ENCODE data around the gene OSBPL9. TPM values are rescaled to one million over a fixed set of nuclear protein-coding genes. Genes with fewer than 3 reads are reported as not detected.

OSBPL9 gene
- total RNA-seq, 1 experiment from 2014 or later: 128 TPM

GRCh38 chr1:51784997-51785421, 168.1 kb downstream of the OSBPL9 start:
- no peak overlapping the region for H3K9ac ChIP-seq (ENCODE audit: low read length)
- no peaks in the 10 kb centered on the region for H3K4me1 ChIP-seq (ENCODE audit: low read length)
- H3K36me3 ChIP-seq (ENCODE audit: insufficient read depth, low read length): peaks cover 62% of the 10 kb centered on the region
- H2AFZ ChIP-seq (ENCODE audit: low read length): no peak overlapping the region
- H3K4me2 ChIP-seq (ENCODE audit: low read depth, low read length, poor library complexity, severe bottlenecking): no peak overlapping the region
- no peaks in the 10 kb centered on the region for H4K20me1 ChIP-seq (ENCODE audit: insufficient read depth, low read depth, low read length)
- H3K9me3 ChIP-seq (ENCODE audit: low read length): no peaks in the 10 kb centered on the region
- no peaks in the 10 kb centered on the region for H3K79me2 ChIP-seq (ENCODE audit: low read length)
- DNase-seq: no peak
- no peaks in the 10 kb centered on the region for H3K9me2 ChIP-seq (replicated peaks; ENCODE audit: insufficient read depth, low read length)
- H3K27me3 ChIP-seq (ENCODE audit: low read length): no peaks in the 10 kb centered on the region
- no peak overlapping the region for H3K4me3 ChIP-seq (ENCODE audit: low read length)
- no peak overlapping the region for H3K27ac ChIP-seq (ENCODE audit: low read length)

GRCh38 chr1:51788938-51789337, 172.0 kb downstream of the OSBPL9 start:
- Histone ChIP-seq H3K9ac (ENCODE audit: low read length) (no peak overlapping the region), H3K27ac (ENCODE audit: low read length) (no peak overlapping the region), H3K9me3 (ENCODE audit: low read length) (no peaks in the 10 kb centered on the region), H3K36me3 (ENCODE audit: insufficient read depth, low read length) (peaks cover 81% of the 10 kb centered on the region), H3K4me1 (ENCODE audit: low read length) (no peaks in the 10 kb centered on the region), H3K79me2 (ENCODE audit: low read length) (no peaks in the 10 kb centered on the region), H3K4me2 (ENCODE audit: low read depth, low read length, poor library complexity, severe bottlenecking) (no peak overlapping the region), H3K4me3 (ENCODE audit: low read length) (no peak overlapping the region), H4K20me1 (ENCODE audit: insufficient read depth, low read depth, low read length) (no peaks in the 10 kb centered on the region), H3K9me2 (replicated peaks; ENCODE audit: insufficient read depth, low read length) (no peaks in the 10 kb centered on the region), H2AFZ (ENCODE audit: low read length) (no peak overlapping the region), H3K27me3 (ENCODE audit: low read length) (no peaks in the 10 kb centered on the region)
- DNase-seq: no peak

- H3K4me2 ChIP-seq (ENCODE audit: low read depth, low read length, poor library complexity, severe bottlenecking): no peak overlapping the region
- no peaks in the 10 kb centered on the region for H3K9me3 ChIP-seq (ENCODE audit: low read length)
- H3K27ac ChIP-seq (ENCODE audit: low read length): no peak overlapping the region
- no peaks in the 10 kb centered on the region for H3K9me2 ChIP-seq (replicated peaks; ENCODE audit: insufficient read depth, low read length)
- DNase-seq: no peak
- peaks cover 79% of the 10 kb centered on the region for H3K36me3 ChIP-seq (ENCODE audit: insufficient read depth, low read length)
- H3K27me3 ChIP-seq (ENCODE audit: low read length): no peaks in the 10 kb centered on the region
- no peaks in the 10 kb centered on the region for H3K79me2 ChIP-seq (ENCODE audit: low read length)
- H3K4me3 ChIP-seq (ENCODE audit: low read length): no peak overlapping the region
- H4K20me1 ChIP-seq (ENCODE audit: insufficient read depth, low read depth, low read length): no peaks in the 10 kb centered on the region
- H2AFZ ChIP-seq (ENCODE audit: low read length): no peak overlapping the region
- no peaks in the 10 kb centered on the region for H3K4me1 ChIP-seq (ENCODE audit: low read length)
- no peak overlapping the region for H3K9ac ChIP-seq (ENCODE audit: low read length)
Measured at GRCh38 chr1:51789342-51789741, 172.4 kb downstream of the OSBPL9 start.

- H4K20me1 ChIP-seq (ENCODE audit: insufficient read depth, low read depth, low read length): no peaks in the 10 kb centered on the region
- H3K27me3 ChIP-seq (ENCODE audit: low read length): no peaks in the 10 kb centered on the region
- no peak overlapping the region for H3K27ac ChIP-seq (ENCODE audit: low read length)
- no peak overlapping the region for H3K4me3 ChIP-seq (ENCODE audit: low read length)
- H3K9me2 ChIP-seq (replicated peaks; ENCODE audit: insufficient read depth, low read length): no peaks in the 10 kb centered on the region
- H2AFZ ChIP-seq (ENCODE audit: low read length): no peak overlapping the region
- H3K9me3 ChIP-seq (ENCODE audit: low read length): no peaks in the 10 kb centered on the region
- DNase-seq: no peak
- H3K79me2 ChIP-seq (ENCODE audit: low read length): no peaks in the 10 kb centered on the region
- H3K36me3 ChIP-seq (ENCODE audit: insufficient read depth, low read length): peaks cover 79% of the 10 kb centered on the region
- H3K4me1 ChIP-seq (ENCODE audit: low read length): no peaks in the 10 kb centered on the region
- H3K9ac ChIP-seq (ENCODE audit: low read length): no peak overlapping the region
- H3K4me2 ChIP-seq (ENCODE audit: low read depth, low read length, poor library complexity, severe bottlenecking): no peak overlapping the region
Measured at GRCh38 chr1:51790385-51790784, 173.5 kb downstream of the OSBPL9 start.

GRCh38 chr1:51791888-51792287, 175.0 kb downstream of the OSBPL9 start:
- H3K27me3 ChIP-seq (ENCODE audit: low read length): no peaks in the 10 kb centered on the region
- H3K79me2 ChIP-seq (ENCODE audit: low read length): no peaks in the 10 kb centered on the region
- H3K9me3 ChIP-seq (ENCODE audit: low read length): no peaks in the 10 kb centered on the region
- no peak overlapping the region for H3K27ac ChIP-seq (ENCODE audit: low read length)
- no peak overlapping the region for H2AFZ ChIP-seq (ENCODE audit: low read length)
- H3K4me2 ChIP-seq (ENCODE audit: low read depth, low read length, poor library complexity, severe bottlenecking): no peak overlapping the region
- no peak for DNase-seq
- no peaks in the 10 kb centered on the region for H4K20me1 ChIP-seq (ENCODE audit: insufficient read depth, low read depth, low read length)
- peaks cover 68% of the 10 kb centered on the region for H3K36me3 ChIP-seq (ENCODE audit: insufficient read depth, low read length)
- H3K9me2 ChIP-seq (replicated peaks; ENCODE audit: insufficient read depth, low read length): no peaks in the 10 kb centered on the region
- H3K4me1 ChIP-seq (ENCODE audit: low read length): no peaks in the 10 kb centered on the region
- no peak overlapping the region for H3K9ac ChIP-seq (ENCODE audit: low read length)
- H3K4me3 ChIP-seq (ENCODE audit: low read length): no peak overlapping the region

GRCh38 chr1:51792864-51793263, 176.0 kb downstream of the OSBPL9 start:
- DNase-seq: no peak
- no peak overlapping the region for H2AFZ ChIP-seq (ENCODE audit: low read length)
- H3K27me3 ChIP-seq (ENCODE audit: low read length): no peaks in the 10 kb centered on the region
- H3K36me3 ChIP-seq (ENCODE audit: insufficient read depth, low read length): peaks cover 61% of the 10 kb centered on the region; the same call in 1 of the 2 replicates
- no peak overlapping the region for H3K4me2 ChIP-seq (ENCODE audit: low read depth, low read length, poor library complexity, severe bottlenecking)
- H3K9me3 ChIP-seq (ENCODE audit: low read length): no peaks in the 10 kb centered on the region
- H3K4me1 ChIP-seq (ENCODE audit: low read length): no peaks in the 10 kb centered on the region
- no peaks in the 10 kb centered on the region for H3K79me2 ChIP-seq (ENCODE audit: low read length)
- H3K4me3 ChIP-seq (ENCODE audit: low read length): no peak overlapping the region
- H3K27ac ChIP-seq (ENCODE audit: low read length): no peak overlapping the region
- no peak overlapping the region for H3K9ac ChIP-seq (ENCODE audit: low read length)
- no peaks in the 10 kb centered on the region for H4K20me1 ChIP-seq (ENCODE audit: insufficient read depth, low read depth, low read length)
- no peaks in the 10 kb centered on the region for H3K9me2 ChIP-seq (replicated peaks; ENCODE audit: insufficient read depth, low read length)

GRCh38 chr1:51794260-51794659, 177.4 kb downstream of the OSBPL9 start:
- Histone ChIP-seq H2AFZ (ENCODE audit: low read length) (no peak overlapping the region), H3K27me3 (ENCODE audit: low read length) (no peaks in the 10 kb centered on the region), H3K4me1 (ENCODE audit: low read length) (peaks cover 7% of the 10 kb centered on the region), H3K27ac (ENCODE audit: low read length) (no peak overlapping the region), H3K79me2 (ENCODE audit: low read length) (no peaks in the 10 kb centered on the region), H3K36me3 (ENCODE audit: insufficient read depth, low read length) (peaks cover 57% of the 10 kb centered on the region; the same call in 1 of the 2 replicates), H3K9me2 (replicated peaks; ENCODE audit: insufficient read depth, low read length) (no peaks in the 10 kb centered on the region), H3K9ac (ENCODE audit: low read length) (no peak overlapping the region), H3K9me3 (ENCODE audit: low read length) (no peaks in the 10 kb centered on the region), H3K4me3 (ENCODE audit: low read length) (no peak overlapping the region), H4K20me1 (ENCODE audit: insufficient read depth, low read depth, low read length) (no peaks in the 10 kb centered on the region), H3K4me2 (ENCODE audit: low read depth, low read length, poor library complexity, severe bottlenecking) (no peak overlapping the region)
- no peak for DNase-seq

GRCh38 chr1:51794868-51795267, 178.0 kb downstream of the OSBPL9 start:
- no peak overlapping the region for H3K9ac ChIP-seq (ENCODE audit: low read length)
- H3K4me2 ChIP-seq (ENCODE audit: low read depth, low read length, poor library complexity, severe bottlenecking): no peak overlapping the region
- no peak overlapping the region for H3K27ac ChIP-seq (ENCODE audit: low read length)
- no peak overlapping the region for H3K4me3 ChIP-seq (ENCODE audit: low read length)
- no peak for DNase-seq
- no peaks in the 10 kb centered on the region for H3K27me3 ChIP-seq (ENCODE audit: low read length)
- no peaks in the 10 kb centered on the region for H4K20me1 ChIP-seq (ENCODE audit: insufficient read depth, low read depth, low read length)
- no peaks in the 10 kb centered on the region for H3K9me3 ChIP-seq (ENCODE audit: low read length)
- no peak overlapping the region for H2AFZ ChIP-seq (ENCODE audit: low read length)
- H3K9me2 ChIP-seq (replicated peaks; ENCODE audit: insufficient read depth, low read length): no peaks in the 10 kb centered on the region
- H3K4me1 ChIP-seq (ENCODE audit: low read length): peaks cover 13% of the 10 kb centered on the region
- H3K79me2 ChIP-seq (ENCODE audit: low read length): no peaks in the 10 kb centered on the region
- peaks cover 51% of the 10 kb centered on the region; the same call in 1 of the 2 replicates for H3K36me3 ChIP-seq (ENCODE audit: insufficient read depth, low read length)

GRCh38 chr1:51799372-51799771, 182.5 kb downstream of the OSBPL9 start:
- H3K4me1 ChIP-seq (ENCODE audit: low read length): peaks cover 30% of the 10 kb centered on the region
- peak overlapping the region; percentile 88 for H3K27ac ChIP-seq (ENCODE audit: low read length)
- H3K4me3 ChIP-seq (ENCODE audit: low read length): peak overlapping the region; percentile 17; the same call in 1 of the 2 replicates
- no peaks in the 10 kb centered on the region for H3K27me3 ChIP-seq (ENCODE audit: low read length)
- no peak overlapping the region for H2AFZ ChIP-seq (ENCODE audit: low read length)
- no peaks in the 10 kb centered on the region for H3K9me2 ChIP-seq (replicated peaks; ENCODE audit: insufficient read depth, low read length)
- peak; percentile 76 for DNase-seq
- H3K4me2 ChIP-seq (ENCODE audit: low read depth, low read length, poor library complexity, severe bottlenecking): peak overlapping the region; percentile 53
- peaks cover 40% of the 10 kb centered on the region; the same call in 1 of the 2 replicates for H3K36me3 ChIP-seq (ENCODE audit: insufficient read depth, low read length)
- H3K9me3 ChIP-seq (ENCODE audit: low read length): no peaks in the 10 kb centered on the region
- H3K79me2 ChIP-seq (ENCODE audit: low read length): no peaks in the 10 kb centered on the region
- peak overlapping the region; percentile 42 for H3K9ac ChIP-seq (ENCODE audit: low read length)
- H4K20me1 ChIP-seq (ENCODE audit: insufficient read depth, low read depth, low read length): no peaks in the 10 kb centered on the region
